Measurements from ENCODE around the gene PDCD1.
"Not testable (repeated sequence)": the region's sequence is repeated elsewhere in the genome, so short reads cannot be mapped to it uniquely, and the experiment has no call there.

The PDCD1 gene

DNA sequence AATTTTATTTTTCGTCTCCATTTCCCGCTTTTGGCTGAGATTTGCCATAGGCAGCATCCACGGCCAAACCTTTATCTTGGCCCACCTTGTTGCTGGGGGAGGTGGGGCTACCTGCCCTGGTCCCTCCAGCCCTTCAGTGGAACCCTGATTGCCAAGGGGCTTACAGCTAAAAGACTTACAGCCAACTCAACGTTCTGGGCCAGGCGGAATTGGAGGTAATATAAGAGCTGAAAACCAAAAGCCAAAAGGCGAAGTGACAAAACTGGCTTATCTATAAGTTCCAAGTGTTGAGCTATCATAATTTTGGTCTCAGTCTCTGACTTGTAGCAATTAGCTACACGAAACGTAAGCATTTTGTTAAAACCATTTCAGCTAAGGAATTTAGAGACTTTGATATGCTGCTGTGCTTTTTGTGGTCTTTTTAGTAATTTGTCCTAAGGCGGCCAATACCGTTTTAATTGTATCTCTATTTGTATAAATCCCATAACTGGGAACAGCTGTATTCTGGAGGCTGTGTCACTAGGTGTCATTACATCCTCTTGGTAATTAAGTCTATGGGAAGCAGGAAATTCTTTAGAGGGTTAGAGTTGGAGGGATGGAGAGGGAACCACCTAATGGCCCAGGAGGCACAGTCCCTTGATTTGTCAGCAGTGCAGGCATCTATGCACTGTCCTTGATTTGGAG is 24.0 kb downstream of the PDCD1 start:
- no peak for DNase-seq (ENCODE audit: low spot score)

DNA sequence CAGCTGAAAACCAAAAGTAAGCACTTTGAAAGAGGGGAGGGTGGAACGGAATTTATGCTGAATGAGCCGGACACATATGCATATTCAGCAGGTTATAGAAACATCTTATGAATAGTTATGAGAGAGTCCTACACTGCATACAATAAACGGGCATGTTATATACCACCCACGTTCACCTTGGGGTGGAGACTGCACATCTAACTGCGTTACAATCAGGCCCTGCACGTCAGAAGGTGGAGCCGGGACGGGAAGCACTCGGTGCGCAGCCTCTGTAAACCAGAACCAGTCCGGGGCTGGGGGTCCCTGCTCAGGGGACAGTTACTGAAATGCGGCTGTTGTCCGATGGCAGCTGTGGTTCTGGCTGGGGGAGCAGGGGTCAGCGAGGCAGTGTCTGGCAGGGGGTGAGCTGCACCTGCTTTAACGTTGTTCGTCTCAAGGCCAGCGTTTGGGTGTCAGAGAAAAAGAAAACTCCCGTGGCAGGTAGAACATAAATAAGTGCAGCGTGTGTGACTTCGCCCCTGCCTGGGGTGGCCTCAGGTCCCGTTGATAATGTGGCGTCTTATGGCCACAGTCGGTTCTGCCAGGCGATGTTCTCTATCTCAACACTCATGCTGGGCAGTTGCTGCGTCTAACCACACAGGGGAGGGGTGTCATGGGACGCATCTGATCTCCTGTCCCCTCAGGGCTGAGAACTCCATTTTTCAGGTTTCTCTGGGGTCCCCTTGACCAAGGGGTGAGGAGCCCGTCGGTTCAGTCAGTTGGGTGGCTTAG is 24.8 kb downstream of the PDCD1 start:
- not testable (repeated sequence) for DNase-seq (ENCODE audit: low spot score)

DNA sequence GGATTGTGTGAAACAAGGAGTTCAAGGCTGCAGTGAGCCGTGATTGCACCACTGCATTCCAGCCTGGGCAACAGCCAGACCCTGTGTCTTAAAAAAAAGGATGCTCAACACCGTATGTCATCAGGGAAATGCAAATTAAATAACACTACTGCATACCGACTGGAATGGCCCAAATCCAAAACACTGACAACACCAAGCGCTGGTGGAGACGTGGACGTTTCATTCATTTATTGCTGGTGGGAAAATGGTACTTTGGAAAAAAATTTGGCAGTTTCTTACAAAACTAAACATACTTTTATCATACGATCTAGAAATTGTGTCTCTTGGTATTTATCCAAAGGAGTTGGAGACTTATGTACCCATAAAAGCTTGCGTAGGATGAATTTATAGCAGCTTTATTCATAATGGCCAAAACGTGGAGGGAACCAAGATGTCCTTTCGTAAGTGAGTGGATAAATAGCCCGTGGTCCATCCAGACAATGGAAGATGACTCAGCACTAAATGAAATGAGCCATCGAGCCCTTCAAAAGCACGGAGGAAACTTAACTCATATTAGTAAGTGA is 25.5 kb downstream of the PDCD1 start:
- DNase-seq (ENCODE audit: low spot score) = no peak

DNA sequence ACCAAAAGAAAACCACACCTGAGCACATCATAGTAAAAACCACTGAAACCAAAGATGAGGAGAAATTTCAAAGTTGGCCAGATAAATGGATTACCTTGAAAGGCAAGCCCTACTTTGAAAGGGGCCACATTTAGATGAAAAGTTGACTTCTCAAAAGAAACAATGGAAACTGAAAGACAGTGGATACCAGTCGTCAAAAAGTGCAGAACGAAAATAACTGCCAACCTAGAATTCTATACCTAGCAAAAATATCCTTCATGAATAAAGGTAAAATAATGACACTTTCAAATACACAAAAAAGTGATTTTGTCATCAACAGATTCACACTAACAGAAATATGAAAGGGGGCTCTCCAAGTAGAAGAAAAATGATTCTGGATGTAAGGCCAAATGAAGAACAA is 31.3 kb downstream of the PDCD1 start:
- no peak for DNase-seq (ENCODE audit: low spot score)

DNA sequence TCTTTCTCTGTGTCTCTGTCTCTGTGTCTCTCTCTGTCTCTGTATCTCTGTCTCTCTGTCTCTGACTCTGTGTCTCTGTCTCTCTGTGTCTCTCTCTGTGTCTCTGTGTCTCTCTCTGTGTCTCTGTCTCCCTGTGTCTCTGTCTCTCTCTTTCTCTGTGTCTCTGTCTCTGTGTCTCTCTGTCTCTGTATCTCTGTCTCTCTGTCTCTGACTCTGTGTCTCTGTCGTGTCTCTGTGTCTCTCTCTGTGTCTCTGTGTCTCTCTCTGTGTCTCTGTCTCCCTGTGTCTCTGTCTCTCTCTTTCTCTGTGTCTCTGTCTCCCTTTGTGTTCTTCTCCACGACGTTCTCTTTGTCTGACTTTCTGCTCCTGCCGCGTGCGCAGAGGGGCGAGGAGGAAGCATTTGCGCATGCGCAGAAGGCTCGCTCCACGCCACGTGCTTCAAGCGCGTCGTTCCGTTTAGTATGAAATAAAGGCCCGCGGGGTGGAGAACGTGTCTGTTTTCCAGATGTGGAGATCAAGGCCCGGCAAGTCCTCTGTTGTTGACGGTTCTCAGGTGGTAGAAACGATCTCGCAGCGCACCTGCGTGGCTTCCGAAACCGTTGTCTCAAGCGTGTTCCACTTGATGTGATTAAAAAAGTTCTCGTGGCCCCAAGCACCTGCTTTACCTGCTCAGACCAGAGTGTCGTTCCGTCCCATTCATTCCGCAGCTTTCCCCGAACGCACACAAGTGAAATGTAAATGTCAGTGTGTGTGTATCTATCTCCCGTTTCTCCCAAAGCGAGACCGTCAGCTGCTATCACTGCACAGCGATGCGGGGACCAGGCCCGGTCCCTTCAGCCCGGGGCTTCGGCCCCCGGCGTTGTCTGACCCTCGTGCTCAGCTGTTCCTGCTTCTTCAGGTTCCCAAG is 34.9 kb downstream of the PDCD1 start:
- DNase-seq (ENCODE audit: low spot score) = not testable (repeated sequence)

DNA sequence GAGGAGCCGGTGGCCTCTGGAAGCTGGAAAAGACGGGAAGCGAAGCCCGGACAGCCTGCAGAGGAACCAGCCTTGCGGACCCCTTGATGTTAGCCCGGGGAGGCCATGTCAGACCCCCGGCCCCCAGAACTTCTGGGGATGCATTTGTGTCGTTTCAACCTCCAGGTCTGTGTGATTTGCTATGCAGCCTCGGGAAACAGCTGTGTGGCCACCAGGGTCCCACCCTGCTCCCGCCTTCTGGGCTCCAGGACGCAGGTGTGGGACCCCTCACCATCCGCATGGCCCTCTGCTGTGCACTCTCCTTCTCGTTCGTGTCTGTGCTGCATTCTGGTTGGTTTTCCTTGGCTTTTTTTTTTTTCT is 36.5 kb downstream of the PDCD1 start:
- DNase-seq (ENCODE audit: low spot score) = no peak

DNA sequence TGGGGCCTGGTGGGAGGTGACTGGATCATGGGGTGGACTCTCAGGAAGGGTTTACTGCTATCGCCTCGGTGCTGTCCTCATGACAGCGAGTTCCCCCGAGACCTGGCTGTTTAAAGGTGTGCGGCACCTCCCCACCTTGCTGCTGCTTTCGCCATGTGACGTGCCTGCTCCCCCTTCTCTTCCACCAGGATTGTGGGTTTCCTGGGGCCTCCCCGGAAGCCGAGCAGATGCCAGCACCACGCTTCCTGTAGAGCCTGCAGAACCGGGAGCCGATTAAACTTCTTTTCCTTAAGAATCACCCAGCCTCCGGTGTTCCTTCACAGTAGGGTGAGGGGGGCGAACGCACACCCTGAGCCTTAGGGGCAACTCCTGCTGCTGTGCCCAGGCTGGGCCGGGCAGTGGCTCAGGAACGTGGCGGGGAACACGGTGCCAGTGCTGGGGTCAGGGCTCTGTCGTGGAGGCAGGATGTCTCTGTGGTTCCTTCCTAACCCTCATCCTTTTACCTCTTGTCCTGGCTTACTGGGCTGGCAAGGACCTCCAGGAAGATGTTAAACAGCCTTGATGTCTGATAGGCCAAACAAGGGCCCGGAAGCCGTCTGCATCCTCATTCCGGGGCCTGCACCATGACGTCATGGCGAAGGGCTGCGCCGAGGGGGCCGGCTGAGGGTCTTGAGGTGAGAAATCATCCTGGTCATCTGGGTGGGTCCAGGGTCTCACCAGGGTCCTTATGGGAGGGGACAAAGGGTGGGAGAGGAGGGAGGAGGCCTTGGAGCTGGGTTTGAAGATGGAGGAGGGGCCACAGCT is 37.0 kb downstream of the PDCD1 start:
- DNase-seq (ENCODE audit: low spot score) = no peak

DNA sequence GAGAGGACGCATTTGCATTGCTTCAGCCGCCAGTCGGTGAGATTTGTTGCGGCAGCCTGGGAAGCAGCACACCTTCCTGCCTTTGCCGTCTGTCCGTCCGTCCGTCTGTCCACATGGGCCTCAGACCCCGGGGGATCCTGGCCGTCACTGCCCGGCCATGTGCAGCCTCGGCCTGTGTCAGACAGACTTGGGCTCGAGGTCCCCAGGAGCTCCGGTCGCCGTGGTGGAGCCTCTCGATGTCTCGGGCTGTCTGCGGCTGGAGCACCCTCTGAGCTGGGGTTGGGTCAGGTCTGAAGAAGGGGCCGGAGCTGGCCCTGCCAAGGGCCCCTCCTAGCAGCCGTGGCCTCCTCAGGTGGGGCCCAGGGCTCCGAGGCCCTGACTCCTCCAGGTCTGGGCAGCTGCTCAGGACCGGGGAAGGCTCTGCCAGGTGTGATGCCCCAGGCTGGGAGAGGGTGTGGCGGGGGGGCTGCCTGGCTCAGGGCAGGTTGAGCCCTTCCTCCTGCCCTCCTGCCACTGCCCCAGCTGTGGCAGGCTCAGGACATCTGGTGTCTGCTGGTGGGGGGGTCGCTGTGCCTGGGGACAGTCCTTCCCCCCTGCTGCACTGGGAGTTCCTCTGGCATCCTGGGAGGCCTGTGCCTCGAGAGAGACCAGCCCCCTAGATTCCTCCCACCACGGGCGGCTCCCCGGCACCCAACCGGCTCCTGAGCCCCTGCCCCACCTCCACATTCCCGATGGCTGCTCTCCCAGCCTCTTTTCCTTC is 37.9 kb downstream of the PDCD1 start:
- no peak for DNase-seq (ENCODE audit: low spot score)

DNA sequence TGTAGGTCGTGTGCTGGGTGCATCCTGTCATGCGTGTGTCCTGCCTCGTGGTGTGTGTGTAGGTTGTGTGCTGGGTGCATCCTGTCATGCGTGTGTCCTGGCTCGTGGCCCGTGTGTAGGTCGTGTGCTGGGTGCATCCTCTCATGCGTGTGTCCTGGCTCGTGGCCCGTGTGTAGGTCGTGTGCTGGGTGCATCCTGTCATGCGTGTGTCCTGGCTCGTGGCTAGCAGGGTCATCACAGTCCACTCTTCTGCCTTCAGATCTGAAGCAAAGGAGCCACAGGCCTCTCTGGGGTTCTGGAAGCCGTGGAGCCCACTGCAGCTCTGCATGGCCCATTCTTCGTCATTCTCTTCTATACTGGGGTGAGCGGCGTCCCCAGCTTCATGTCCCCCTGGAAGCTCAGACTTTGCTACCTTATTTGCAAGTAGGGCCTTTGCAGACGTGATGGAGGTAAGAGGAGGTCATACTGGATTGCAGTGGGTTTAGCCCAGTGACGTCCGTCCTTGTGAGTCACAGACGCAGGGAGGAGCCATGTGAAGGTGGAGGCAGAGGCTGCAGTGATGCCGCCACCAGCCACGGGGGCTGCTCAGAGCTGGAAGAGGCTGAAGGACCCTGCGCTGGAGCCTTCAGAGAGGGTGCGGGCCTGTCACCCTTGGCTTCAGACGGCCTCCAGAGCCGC is 38.6 kb downstream of the PDCD1 start:
- not testable (repeated sequence) for DNase-seq (ENCODE audit: low spot score)

DNA sequence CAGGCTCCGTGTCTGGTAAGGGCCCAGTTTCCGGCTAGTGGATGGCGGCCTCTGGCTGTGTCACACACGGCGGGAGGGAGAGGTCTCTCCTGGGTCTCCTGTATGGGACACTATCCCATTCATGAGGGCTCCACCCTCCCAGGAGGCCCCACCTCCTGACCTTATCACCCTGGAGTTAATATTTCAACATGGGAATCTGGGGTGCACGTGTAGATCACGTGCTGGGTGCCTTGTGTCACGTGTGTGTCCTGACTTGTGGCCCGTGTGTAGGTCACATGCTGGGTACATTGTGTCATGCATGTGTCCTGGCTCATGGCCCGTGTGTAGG is 39.8 kb downstream of the PDCD1 start:
- DNase-seq (ENCODE audit: low spot score) = no peak

DNA sequence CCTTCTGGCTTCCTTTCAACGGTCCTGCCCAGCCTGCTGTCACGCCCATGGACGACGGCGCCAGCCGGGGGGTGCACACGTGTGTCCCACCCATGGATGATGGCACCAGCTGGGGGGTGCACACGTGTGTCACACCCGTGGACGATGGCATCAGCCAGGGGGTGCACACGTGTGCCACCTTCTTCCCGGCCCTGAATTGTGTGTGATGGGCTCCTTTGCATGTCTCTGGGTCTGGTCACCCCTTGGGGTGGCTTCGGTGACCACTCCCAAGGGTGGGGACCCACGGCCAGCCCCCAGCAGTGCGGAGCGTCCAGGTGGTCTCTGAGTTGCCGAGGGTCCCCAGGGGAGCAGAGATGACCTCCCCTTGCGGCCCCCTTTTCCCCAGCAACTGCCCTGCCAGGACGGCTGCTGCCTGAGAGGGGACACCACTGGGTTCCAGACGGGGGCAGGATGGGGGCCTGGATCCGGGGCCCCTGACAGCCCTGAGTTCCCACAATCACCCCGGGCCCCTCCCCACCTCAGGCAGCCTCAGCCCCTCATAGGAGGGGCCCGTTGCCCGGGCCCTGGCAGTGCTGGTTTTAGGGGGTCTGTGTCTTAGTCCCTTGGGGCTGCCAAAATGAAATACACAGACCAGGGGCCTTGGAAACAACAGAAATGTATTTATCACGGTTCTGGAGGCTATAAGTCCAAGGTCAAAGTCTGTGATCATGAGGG is 40.3 kb downstream of the PDCD1 start:
- DNase-seq (ENCODE audit: low spot score) = no peak

DNA sequence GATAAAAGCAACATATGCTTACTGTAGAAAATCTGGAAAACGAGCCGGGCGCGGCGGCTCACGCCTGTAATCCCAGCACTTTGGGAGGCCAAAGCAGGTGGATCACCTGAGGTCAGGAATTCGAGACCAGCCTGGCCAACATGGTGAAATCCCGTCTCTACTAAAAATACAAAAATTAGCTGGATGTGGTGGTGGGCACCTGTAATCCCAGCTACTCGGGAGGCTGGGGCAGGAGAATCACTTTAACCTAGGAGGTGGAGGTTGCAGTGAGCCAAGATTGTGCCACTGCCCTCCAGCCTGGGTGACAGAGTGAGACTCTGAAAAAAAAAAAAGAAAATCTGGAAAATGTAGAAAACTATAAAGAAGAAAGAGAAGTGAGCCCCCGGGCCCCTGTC is 40.9 kb downstream of the PDCD1 start:
- DNase-seq (ENCODE audit: low spot score) = not testable (repeated sequence)

DNA sequence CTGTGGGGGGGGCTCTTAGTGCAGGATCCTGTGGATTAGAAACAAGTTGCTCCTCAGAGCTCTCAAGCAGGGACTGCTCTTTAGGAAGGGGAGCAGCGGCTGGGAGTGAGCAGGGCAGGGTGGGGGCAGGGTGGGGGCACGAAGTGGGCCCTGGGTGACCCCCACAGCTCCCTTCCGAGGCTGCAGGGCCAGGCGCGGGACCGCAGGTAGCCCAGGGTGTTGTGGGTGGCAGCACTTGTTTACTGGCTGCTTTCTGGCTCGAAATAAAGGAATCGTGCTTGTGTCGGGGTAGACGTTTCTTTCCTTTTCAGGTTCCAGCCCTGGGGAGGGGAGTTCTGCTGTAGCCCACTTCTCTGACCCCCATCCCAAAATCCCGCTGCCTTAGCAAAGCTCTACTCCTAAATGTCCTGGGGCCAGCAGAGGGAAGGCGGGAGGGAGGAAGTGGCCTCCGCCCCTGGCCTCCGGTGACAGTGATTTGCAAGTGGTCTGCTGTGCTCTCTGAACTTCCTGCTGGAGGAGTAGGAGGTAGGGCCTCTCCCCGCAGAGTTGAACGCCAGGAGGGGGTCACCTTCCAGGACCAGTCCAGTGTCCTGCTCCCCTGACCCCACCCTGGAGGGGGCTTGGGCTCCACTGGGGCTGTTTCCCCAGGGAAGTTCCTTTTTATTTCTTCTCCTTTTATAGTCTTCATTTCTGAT is 41.4 kb downstream of the PDCD1 start:
- no peak for DNase-seq (ENCODE audit: low spot score)

DNA sequence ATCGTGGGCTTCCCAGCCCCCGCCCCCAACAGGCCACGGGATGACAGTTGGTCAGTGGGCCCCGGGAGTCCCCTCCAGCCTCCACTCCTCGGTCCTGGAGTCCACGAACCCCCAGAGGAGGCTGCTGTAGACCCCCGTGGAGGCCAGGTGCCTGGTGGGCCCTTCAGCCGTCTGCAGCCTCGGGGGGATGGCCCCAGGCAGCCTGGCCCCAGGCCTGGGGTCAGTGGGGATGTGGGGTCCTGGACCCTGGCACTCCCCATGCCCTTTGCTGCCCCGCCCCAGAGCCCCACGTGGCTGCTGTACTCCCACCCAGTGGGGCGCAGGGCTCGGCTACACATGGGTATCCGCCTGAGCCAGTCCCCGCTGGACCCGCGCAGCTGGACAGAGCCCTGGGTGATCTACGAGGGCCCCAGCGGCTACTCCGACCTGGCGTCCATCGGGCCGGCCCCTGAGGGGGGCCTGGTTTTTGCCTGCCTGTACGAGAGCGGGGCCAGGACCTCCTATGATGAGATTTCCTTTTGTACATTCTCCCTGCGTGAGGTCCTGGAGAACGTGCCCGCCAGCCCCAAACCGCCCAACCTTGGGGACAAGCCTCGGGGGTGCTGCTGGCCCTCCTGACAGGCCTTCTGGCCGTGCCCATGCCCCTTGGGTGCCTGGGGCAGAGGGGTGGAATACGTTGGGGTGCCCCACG is 42.1 kb downstream of the PDCD1 start:
- no peak for DNase-seq (ENCODE audit: low spot score)

DNA sequence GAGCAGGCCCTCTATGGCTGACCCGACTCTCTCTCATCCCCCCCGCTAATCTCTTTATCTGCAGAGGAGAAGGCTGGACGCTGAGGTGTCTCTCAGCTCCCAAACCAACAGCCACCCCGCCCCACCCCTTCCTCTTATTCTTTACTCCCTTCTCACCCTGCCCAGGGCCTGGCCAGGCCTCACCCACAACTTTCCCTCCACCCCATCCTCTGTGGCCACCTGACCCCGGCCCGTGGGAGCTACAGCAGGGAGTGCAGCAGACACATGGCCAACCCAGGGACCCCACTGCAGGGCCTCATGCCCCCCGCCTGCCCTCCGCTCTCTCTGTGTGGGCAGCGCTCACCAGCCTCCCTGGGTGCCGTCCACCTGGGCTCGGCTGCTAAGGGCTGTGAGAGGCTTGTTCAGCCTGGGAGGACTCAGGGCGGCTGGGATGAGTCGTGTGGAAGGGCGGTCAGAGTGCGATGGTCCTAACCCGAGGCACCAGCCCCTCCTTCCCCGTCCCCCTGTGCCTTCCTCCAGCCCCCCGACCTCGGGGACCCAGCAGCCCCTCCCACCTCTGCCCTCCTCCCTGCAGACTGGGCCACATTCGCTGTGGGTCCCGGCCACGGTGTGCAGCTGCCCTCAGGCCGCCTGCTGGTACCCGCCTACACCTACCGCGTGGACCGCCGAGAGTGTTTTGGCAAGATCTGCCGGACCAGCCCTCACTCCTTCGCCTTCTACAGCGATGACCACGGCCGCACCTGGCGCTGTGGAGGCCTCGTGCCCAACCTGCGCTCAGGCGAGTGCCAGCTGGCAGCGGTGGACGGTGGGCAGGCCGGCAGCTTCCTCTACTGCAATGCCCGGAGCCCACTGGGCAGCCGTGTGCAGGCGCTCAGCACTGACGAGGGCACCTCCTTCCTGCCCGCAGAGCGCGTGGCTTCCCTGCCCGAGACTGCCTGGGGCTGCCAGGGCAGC is 42.9 kb downstream of the PDCD1 start:
- DNase-seq (ENCODE audit: low spot score) = no peak

DNA sequence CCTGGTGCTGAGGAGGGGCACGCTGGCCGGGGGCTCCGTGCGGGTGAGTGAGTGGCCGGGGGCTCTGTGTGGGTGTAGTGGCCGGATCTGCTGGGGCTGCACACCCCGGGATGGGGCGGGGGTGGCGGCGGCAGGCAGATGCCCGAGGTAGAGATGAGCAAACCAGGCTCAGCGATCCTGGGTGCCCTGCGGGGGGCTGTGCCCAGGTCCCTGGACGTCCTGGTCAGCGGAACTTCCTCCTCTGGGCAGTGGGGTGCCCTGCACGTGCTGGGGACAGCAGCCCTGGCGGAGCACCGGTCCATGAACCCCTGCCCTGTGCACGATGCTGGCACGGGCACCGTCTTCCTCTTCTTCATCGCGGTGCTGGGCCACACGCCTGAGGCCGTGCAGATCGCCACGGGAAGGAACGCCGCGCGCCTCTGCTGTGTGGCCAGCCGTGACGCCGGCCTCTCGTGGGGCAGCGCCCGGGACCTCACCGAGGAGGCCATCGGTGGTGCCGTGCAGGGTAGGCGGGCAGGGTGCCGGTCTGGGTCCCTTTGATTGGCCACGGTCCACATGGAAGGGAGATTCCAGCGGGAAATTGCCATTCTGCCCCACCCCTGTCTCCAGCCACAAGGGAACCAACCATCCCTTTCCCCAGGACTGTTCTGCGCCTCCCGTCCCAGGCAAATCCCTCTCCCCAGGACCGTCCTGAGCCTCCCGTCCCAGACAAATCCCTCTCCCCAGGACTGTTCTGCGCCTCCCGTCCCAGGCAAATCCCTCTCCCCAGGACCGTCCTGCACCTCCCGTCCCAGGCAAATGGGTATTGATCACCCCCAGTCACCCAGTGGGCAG is 43.8 kb downstream of the PDCD1 start:
- no peak for DNase-seq (ENCODE audit: low spot score)

DNA sequence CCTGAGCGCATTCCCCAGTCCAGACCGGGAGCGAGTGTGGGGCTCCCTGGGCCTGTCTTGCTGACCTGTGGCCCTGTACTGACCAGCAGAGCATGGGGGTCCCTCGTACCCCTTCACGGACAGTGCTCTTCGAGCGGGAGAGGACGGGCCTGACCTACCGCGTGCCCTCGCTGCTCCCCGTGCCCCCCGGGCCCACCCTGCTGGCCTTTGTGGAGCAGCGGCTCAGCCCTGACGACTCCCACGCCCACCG is 44.4 kb downstream of the PDCD1 start:
- DNase-seq (ENCODE audit: low spot score) = no peak

Data from globus pallidus (tissue), 1 donor.